Transverse colon (tissue), 4 donors: ENCODE results near the gene RHBDL1.

Experiments used
- EP300 ChIP-seq: sonication (generic); formaldehyde crosslinking; IDR thresholded peaks from one replicate; pipeline ENCODE4 v1.6.1; 2017; ENCODE audit warnings: antibody characterized with exemption, low read depth
- POLR2A ChIP-seq: fragments of 450-650 bp; IDR thresholded peaks from one replicate; pipeline ENCODE4 v1.6.1; 2016; ENCODE audit warnings: antibody characterized with exemption, mild to moderate bottlenecking, moderate library complexity
- POLR2AphosphoS5 ChIP-seq, 3 donors: sonication (generic); formaldehyde crosslinking; IDR thresholded peaks; one replicate each; pipeline ENCODE4 v1.6.1; 2016; ENCODE audit warnings: antibody characterized with exemption in 3 of 3
- TF ChIP-seq, protein P1 (sequence below), 5 experiments: fragments of 200-600 bp in 3 of 5; fragments of 450-650 bp in 2 of 5; sonication (generic) in 3 of 5; IDR thresholded peaks; 1 replicate in 2 of 5; 2 replicates in 3 of 5; pipeline ENCODE4 v1.5.1; 2016 to 2017; ENCODE audit warnings: antibody characterized with exemption in 5 of 5, inconsistent platforms in 3 of 5, mild to moderate bottlenecking in 2 of 5, moderate library complexity in 1 of 5

DNA sequence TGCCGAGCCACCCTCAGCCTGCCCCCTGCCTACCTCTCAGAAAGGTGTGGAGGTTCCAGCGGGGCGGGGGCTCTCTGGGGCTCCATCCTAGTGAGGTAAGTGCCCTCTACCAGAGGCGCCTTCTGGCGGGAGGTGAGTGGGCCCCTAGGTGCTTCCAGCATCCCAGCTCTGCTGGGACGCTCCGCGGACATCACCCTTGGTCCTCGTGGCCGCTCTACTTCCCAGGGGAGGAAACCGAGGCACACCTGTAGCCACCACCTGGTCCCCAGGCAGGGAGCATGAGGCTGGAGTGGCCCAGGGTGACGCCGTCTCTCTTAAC lies 32.5 kb upstream of the RHBDL1 start:
- TF ChIP-seq, protein P1, sequence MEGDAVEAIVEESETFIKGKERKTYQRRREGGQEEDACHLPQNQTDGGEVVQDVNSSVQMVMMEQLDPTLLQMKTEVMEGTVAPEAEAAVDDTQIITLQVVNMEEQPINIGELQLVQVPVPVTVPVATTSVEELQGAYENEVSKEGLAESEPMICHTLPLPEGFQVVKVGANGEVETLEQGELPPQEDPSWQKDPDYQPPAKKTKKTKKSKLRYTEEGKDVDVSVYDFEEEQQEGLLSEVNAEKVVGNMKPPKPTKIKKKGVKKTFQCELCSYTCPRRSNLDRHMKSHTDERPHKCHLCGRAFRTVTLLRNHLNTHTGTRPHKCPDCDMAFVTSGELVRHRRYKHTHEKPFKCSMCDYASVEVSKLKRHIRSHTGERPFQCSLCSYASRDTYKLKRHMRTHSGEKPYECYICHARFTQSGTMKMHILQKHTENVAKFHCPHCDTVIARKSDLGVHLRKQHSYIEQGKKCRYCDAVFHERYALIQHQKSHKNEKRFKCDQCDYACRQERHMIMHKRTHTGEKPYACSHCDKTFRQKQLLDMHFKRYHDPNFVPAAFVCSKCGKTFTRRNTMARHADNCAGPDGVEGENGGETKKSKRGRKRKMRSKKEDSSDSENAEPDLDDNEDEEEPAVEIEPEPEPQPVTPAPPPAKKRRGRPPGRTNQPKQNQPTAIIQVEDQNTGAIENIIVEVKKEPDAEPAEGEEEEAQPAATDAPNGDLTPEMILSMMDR (IDR thresholded peaks at IDR 0.05): no peak
- TF ChIP-seq POLR2A: no peak
- no peak for TF ChIP-seq EP300
- no peak for TF ChIP-seq POLR2AphosphoS5 (IDR thresholded peaks at IDR 0.05)
